ENCODE data around the gene ABHD2.
A peak's percentile ranks its signal among the peaks of the same experiment; 100 is the strongest.
"Not testable (repeated sequence)": the region's sequence is repeated elsewhere in the genome, so short reads cannot be mapped to it uniquely, and the experiment has no call there.

ABHD2 gene

GRCh38 chr15:89141159-89141558, 52.9 kb downstream of the ABHD2 start:
- not testable (repeated sequence) for DNase-seq

GRCh38 chr15:89141885-89142284, 53.6 kb downstream of the ABHD2 start:
- DNase-seq, result no peak

GRCh38 chr15:89142423-89142822, 54.2 kb downstream of the ABHD2 start:
- DNase-seq, result no peak

DNA sequence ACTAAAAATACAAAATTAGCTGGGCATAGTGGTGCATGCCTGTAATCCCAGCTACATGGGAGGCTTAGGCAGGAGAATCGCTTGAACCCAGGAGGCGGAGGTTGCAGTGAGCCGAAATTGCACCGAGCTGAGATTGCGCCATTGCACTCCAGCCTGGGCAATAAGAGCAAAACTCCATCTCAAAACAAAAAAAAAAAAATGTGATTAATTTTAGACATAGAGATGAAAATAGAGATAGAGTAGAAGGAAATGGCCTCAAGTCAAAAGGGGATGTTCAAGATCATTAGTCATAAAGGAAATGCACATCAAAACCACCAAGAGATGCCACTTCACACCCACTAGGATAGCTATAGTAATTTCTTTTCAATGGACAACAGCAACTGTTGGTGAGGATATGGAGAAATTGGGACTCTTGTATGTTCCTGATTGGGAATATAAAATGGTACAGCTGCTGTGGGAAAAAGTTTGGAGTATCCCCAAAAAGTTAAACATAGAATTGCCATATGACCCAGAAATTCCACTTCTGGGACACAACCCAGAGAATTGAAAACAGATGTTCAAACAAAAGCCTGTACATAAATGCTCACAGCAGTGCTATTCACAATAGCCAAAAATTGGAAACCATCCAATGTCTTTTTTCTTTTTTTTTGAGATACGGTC, 55.4 kb downstream of the ABHD2 start:
- DNase-seq, result no peak

GRCh38 chr15:89144491-89144890, 56.2 kb downstream of the ABHD2 start:
- DNase-seq, result no peak

DNA sequence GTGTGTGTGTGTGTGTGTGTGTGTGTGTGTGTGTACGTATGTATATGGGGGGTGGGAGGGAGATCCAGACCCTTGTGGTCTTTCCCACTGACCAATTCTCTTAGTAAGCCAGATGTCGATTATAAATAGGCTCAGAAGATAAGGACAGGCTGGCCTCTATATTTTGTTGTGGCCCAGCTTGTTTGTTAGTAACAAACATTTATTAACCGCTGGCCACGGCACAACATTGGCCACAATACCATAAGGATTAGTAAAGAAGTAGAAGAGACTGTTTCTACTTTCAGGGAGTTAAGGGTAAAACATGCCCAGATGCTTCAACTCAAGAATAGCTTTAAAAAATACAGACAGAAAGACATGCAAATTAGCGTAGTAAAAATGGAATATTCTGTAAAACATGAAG, 58.1 kb downstream of the ABHD2 start:
- no peak for DNase-seq

DNA sequence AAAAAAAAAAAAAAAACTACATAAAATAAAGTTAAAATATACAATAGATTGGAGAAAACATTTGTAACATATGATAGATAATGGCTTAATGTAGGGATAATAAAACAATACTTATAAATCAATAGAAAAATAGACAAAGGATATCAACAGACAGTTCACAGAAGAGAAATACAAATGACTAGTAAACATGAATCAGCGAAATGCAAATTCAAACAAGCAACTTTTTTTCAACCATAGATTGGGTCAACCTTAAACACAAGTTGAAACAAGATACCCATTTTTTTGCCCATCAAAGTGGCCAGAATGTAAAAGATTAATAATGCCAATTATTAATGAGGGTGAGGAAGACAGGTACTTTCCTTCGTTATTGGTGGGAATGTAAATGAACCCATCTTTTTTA, 59.9 kb downstream of the ABHD2 start:
- no peak for DNase-seq

GRCh38 chr15:89149501-89150101, 61.3 kb downstream of the ABHD2 start:
- no peak for DNase-seq

DNA sequence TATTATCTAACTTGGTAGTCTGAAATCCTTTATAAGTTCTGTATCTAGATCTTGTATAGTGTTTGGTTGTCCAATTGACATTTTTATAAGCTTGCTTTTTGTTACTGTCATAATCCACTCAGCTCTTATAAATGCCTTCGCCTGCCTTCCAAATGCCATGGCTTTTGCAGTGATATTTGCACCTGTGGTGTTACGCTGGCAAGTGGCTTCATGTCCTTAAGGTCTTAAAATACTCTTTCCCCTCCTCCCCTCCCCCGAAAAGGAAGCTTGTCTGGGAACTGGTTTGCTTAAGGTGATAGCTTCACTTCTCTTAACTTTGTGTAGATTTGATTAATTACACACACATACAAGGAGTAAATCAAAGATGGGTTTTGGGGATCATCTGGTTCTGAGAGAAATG, 62.0 kb downstream of the ABHD2 start:
- no peak for DNase-seq

DNA sequence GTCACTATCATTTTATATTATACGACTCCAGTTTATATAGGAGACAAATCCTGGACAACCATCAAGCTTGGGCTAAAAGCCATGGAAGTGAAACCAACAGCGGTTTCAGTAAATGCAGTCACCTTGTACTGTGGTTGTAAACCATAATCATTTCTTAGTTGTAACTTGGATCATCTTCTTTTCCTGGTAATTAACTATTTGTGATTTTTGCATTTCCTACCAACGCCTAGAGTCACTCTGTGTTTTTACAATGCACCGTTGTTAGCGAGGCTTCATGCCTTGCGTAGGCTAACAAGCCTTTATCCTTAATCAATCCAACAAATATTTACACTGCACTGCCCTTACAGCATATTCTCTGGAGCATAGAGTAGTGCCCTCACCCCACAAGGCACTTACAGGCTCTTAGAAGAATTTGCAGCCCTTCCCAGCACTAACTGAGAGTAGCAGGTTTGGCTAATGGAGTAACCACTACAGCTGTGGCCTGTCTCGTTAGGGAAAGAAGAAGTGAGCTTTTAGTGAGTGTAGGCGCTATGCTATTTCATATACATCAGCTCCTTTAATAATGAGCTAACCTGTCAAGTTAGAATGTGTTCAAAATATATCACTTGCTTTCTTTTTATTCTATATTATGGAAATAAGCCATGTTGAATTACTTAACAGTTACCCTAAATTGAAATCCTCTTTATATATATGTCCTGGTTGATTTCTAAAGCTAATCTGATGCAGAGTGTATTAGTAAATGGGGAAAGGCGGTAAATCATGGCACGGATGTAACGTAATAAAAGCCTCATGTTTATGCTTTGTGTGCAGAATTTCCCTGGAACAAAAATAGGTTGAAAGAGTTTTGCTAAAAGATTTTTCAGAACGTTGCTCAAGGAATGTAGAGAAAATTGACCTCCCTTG, 62.8 kb downstream of the ABHD2 start:
- no peak for DNase-seq

DNA sequence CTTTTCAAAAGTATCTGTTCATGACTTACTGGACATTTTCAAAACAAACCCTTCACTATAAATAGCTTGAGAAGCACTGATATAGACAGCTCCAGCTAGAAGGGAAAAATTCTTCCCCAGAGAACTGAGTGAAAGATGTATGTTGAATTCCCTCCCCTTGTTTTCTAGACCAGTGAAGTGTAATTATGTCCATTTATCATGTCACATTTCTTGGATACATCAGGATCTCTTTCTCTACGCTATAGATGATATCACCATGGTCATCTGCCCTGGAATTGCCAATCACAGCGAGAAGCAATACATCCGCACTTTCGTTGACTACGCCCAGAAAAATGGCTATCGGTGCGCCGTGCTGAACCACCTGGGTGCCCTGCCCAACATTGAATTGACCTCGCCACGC, 66.9 kb downstream of the ABHD2 start:
- DNase-seq, result no peak

DNA sequence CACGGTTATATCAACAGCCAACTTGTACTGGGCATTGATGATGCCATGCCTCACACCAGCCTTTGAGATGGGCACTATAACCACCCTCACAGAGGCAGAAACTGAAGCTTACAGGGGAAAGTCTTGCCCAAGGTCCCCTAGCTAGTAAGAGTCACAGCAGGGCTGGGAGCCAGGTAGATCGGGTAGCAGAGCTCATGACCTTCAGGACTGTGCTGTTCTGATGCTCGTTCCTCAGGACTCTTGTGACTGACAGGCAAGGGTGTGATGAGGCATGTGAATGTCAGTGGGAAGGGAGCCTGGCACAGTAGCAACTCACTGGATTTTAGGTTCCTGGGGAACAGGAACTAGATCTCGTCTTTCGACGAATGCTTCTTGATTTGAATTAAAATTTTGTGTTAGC, 67.4 kb downstream of the ABHD2 start:
- no peak for DNase-seq

DNA sequence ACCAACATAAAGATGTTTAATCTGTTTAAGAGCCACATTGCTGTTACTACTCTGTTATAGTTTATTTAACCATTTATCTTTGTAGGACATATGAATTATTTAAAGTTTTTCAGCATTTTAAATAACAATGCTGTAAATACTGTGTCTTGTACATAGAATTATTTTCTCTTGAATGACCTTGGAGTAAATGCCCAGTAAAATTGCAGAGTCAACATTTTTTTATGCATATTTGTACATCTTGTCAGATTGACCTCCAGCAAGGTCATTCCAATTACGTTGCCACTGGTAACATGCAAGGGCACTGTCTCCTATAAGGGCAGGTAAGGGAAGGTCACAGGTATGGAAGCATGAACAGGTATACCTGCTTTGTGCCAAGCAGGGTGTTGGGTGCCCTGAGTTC, 68.8 kb downstream of the ABHD2 start:
- no peak for DNase-seq

DNA sequence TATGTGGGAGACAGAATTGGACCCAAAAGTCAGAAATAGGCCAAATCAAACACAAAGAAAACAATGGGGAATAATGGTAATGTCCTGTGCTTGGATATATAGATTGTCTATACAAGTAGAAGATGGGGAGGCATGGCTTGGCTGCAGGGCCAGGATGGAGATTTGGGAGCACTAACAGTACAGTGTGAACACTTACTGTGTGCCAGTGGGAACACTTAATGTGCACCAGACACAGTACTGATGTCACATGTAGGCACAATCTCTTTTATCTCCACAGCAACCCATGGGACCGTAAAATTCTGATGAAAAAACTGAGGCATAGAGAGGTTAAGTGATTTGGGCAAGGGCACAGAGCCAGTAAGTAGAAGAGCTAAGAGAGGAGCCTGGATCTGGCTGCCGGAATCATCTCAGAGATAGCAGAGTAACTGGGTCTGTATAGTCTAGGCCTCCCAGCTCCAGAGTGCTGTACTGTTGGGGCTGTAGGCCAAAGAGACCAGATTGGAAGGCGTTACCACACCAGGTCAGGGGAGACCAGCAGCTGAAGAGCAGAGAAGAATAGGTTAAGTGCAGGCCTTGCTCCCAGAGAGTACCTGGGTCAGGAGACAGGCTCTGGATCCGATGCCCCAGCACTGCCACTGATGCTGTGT, 69.8 kb downstream of the ABHD2 start:
- no peak for DNase-seq

GRCh38 chr15:89161666-89162065, 73.4 kb downstream of the ABHD2 start:
- no peak for DNase-seq

DNA sequence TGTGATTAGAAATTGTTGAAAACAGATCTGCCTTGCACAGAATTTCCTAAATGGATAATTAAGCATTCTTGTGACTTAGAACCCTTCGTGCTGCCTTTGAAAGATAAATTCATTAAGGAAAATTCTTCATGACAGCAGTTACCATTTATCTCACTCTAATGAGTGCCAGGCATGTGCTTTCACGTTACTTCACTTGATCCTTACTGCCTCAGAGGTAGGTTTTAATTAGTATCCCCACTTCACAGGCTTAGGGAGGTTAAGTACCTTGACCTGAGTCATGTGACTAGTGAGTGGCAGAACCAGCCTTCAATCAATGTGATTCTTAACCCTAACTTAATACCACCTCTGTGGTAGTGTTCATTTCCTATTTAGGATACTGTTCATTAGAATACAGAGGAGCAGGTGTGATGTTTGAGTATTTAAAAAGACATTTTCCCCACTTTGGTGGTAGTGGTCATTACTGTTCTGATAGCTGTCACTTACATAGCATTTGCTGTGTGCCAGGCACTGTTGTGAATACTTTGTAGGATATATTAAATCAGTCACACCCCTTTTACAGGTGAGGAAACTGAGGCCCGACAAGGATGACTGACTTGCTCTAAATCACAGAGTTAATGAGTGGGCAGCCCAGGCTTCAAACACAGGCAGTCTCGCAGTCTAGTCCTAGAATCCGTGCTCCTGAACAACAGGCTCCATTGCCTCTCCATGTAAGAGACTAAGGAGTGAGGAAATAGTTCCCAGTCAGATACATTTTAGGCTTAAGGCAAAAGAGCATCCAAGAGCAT, 75.2 kb downstream of the ABHD2 start:
- DNase-seq, result no peak

DNA sequence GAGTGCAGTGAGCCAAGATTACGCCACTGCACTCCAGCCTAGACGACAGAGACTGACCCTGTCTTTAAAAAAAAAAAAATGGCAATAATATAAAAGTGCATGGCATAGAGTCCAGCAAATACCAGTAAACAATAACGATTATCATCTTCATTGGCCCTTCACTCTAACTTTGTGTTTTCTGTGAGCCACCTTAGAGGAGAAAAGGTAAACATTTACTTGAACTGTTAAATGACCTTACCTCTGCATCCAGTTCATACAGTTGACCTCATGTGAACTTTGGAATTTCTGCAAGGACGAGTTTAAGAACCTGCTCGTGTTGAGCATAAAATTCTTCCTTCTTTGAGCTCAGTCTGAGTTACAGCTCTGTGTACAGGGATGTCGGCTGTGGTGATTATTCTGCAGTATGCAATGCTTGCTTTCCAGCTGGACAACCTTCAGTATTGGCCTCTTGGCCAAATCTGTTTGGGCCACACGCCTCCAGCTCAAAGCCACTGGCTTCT, 76.5 kb downstream of the ABHD2 start:
- DNase-seq, result no peak

GRCh38 chr15:89165677-89166076, 77.4 kb downstream of the ABHD2 start:
- DNase-seq, result no peak

- DNase-seq, result peak; percentile 82
Measured at GRCh38 chr15:89167267-89168176, 79.3 kb downstream of the ABHD2 start.

- DNase-seq, result no peak
Measured at GRCh38 chr15:89168316-89168833, 80.1 kb downstream of the ABHD2 start.

GRCh38 chr15:89170364-89170763, 82.1 kb downstream of the ABHD2 start:
- DNase-seq, result no peak
